Heart left ventricle (tissue), 16 donors: Measurements from ENCODE around the gene ARPP21. TPM values are rescaled to one million over a fixed set of nuclear protein-coding genes. Genes with fewer than 3 reads are reported as not detected.

Experiments
- ATAC-seq, 4 donors: fragments of 200-7000 bp; cut with Tn5 transposase; one replicate each; pipeline ENCODE4 v1.9.1; 2020 to 2022; ENCODE audit warnings: moderate library complexity in 4 of 4, mild to moderate bottlenecking in 3 of 4, moderate number of reproducible peaks in 1 of 4
- DNase-seq, 5 donors: peaks; one replicate each; pipeline ENCODE4 v3.0.0-alpha.2; 2020
- H3K27ac ChIP-seq, 12 donors: fragments of 200-600 bp; sonication (generic) in 4 of 12; one replicate each; pipeline versions ENCODE4 v1.5.0 to v1.8.0; 2016 to 2022; ENCODE audit warnings: mild to moderate bottlenecking in 2 of 12
- H3K27me3 ChIP-seq, 9 donors: fragments of 200-600 bp; sonication (generic) in 2 of 9; one replicate each; pipeline versions ENCODE4 v1.5.1 to v1.8.0; 2016 to 2022; ENCODE audit warnings: mild to moderate bottlenecking in 3 of 9
- H3K36me3 ChIP-seq, 9 donors: fragments of 200-600 bp; sonication (generic) in 2 of 9; one replicate each; pipeline versions ENCODE4 v1.5.0 to v1.8.0; 2018 to 2022; ENCODE audit warnings: mild to moderate bottlenecking in 2 of 9
- H3K4me1 ChIP-seq, 12 donors: fragments of 200-600 bp; sonication (generic) in 4 of 12; one replicate each; pipeline versions ENCODE4 v1.5.0 to v1.8.0; 2016 to 2022; ENCODE audit warnings: mild to moderate bottlenecking in 3 of 12
- H3K4me3 ChIP-seq, 12 donors: fragments of 200-600 bp; sonication (generic) in 4 of 12; one replicate each; pipeline versions ENCODE4 v1.5.0 to v1.8.0; 2017 to 2022; ENCODE audit warnings: mild to moderate bottlenecking in 9 of 12, moderate library complexity in 4 of 12
- H3K9me3 ChIP-seq, 12 donors: fragments of 200-600 bp; sonication (generic) in 4 of 12; one replicate each; pipeline versions ENCODE4 v1.5.0 to v1.8.0; 2016 to 2022; ENCODE audit warnings: mild to moderate bottlenecking in 1 of 12
- POLR2A ChIP-seq, 2 donors: fragments of 450-650 bp; IDR thresholded peaks; one replicate each; pipeline ENCODE4 v1.6.1; 2017; ENCODE audit warnings: antibody characterized with exemption in 2 of 2, mild to moderate bottlenecking in 2 of 2, moderate library complexity in 2 of 2
- WGBS, 4 donors: extraction: QIAGEN DNeasy Blood & Tissue Kit in 2 of 4; methylation state at CpG; one replicate each; pipeline versions ENCODE4 v1.1.5 to v1.1.7; 2013 to 2018; 5-methylcytosine and 5-hydroxymethylcytosine counted together
- intact Hi-C, 10 donors: fragments of 100-400 bp; cut with DNase I; formaldehyde crosslinking; loops; one replicate each; pipeline versions ENCODE4 v1.11.1 to v1.14.2; 2022
- polyA plus RNA-seq, 2 donors: library from polyadenylated mRNA; stranded (reverse); fragments of 200-250 nt; gene quantifications; one replicate each; pipeline ENCODE4 v1.2.3, GENCODE V29; 2013
- total RNA-seq, 9 donors: library from RNA; depleted of rRNA in 2 of 9; stranded (reverse); fragments of >200 nt in 2 of 9; fragmentation: NEBNext Ultra II Directional in 3 of 9; extraction: Animal tissue kit (Norgen Biotek cat#: 25700) in 3 of 9; gene quantifications; one replicate each; pipeline versions ENCODE4 v1.1.0 to v1.2.4, GENCODE V29; 2016 to 2023
- TF ChIP-seq, protein P1 (sequence below), 12 donors: fragments of 200-600 bp; sonication (generic) in 4 of 12; IDR thresholded peaks; one replicate each; pipeline versions ENCODE4 v1.5.0 to v1.8.0; 2018 to 2022; ENCODE audit warnings: antibody characterized with exemption in 12 of 12, mild to moderate bottlenecking in 5 of 12
- donor health status: ischemic (EF 13 %, LVEDD 7.1; RV severe dilation, severe dysfunction).
- donor health status: healthy with polysubstance abuse.
- donor health status: DM: no; HTN: yes; CAD: no.
- donor health status: DM: no; HTN: no; CAD: no.
- donor health status: ischemic (EF 25% LVEDD 6.9; RV normal size, moderate dysfunction).
- donor health status: ischemic (EF 25% LVEDD 5.7; RV mildly dilated, moderate dysfunction).
- donor health status: healthy.
- donor health status: DM: yes; HTN: yes; CAD: no.
- donor health status: ischemic (EF 35%, LVEDD 5.7; RV mildly dilated, moderate dysfunction).
- donor health status: nonischemic (EF 11% LVEDD 7.7; RV severe dilation, severe dysfunction).
- donor health status: DM: yes; HTN: yes; CAD: no.
- donor health status: PGD.
- donor health status: ischemic (EF 29% LVEDD 5.4; RV normal size, mild dysfunction).
- donor health status: nonischemic (EF 23%, LVEDD 6.1; RV moderate dilation, normal function).

Gene ARPP21
- total and polyA plus RNA-seq, 11 donors, result 0.01 to 0.98 TPM; not detected in 9

DNA sequence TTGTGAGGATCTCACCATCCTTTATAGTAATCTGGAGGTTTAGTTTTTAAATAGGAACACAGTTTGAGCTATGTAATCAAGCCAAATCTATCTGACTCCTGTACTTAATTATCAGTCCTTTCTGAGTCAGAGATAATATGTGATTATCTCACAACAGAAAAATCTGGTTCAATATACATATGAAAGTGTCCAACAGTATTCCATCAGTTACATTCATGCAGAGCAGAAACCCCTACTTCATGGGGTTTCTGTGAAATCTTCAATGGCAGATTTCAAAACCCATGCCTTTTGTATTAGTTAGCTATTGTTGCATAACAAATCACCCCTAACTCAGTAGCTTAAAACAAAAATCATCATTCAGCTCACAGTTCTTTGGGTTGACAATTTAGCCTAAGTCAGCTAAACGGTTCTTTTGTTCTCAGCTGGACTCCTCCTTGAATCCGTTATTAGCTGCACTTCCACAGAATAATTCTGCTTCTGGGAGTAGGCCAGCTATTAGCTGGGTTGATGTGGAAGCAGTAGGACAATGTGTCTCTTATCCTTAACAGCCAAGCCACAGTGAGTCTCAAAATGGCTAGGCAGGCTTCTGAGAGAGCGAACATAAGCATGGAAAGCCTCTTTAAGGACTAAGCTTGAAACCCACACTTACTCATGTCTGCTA lies 42.9 kb upstream of the ARPP21 start:
- WGBS, 4 donors, result 55 to 84% (median 64%) methylated on average over 3 of the region's 3 CpGs
- Histone ChIP-seq H3K4me3 (no peak overlapping the region), H3K4me1 (no peaks in the 10 kb centered on the region), H3K9me3 (no peaks in the 10 kb centered on the region), H3K36me3 (no peaks in the 10 kb centered on the region), H3K27ac (no peak overlapping the region), H3K27me3 (no peaks in the 10 kb centered on the region)
- DNase-seq (no peak), ATAC-seq (no peak)
- TF ChIP-seq POLR2A (IDR thresholded peaks at IDR 0.05), result no peak
- TF ChIP-seq, protein P1, sequence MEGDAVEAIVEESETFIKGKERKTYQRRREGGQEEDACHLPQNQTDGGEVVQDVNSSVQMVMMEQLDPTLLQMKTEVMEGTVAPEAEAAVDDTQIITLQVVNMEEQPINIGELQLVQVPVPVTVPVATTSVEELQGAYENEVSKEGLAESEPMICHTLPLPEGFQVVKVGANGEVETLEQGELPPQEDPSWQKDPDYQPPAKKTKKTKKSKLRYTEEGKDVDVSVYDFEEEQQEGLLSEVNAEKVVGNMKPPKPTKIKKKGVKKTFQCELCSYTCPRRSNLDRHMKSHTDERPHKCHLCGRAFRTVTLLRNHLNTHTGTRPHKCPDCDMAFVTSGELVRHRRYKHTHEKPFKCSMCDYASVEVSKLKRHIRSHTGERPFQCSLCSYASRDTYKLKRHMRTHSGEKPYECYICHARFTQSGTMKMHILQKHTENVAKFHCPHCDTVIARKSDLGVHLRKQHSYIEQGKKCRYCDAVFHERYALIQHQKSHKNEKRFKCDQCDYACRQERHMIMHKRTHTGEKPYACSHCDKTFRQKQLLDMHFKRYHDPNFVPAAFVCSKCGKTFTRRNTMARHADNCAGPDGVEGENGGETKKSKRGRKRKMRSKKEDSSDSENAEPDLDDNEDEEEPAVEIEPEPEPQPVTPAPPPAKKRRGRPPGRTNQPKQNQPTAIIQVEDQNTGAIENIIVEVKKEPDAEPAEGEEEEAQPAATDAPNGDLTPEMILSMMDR (IDR thresholded peaks at IDR 0.05), result no peak
- intact Hi-C loops, result no loop called here

DNA sequence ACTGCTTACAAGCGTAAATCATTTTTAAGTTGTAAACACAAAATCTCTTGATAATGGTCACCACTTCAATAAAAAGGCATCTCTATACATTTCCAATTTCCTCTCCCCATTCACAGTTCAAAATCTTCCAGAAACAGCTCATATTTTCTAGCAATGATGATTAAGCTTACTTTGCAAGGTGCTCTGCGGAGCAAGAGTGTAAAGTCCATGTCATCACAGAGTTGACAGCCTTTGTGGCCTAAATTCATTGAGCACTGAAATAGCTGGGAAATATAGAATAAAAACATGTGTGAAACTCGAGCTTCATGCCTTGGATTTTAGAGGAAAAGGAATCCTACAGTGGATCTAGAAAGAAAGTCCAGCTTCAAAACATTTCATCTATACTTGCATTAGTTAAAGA lies 41.8 kb upstream of the ARPP21 start:
- DNase-seq, result no peak
- H3K4me1 ChIP-seq, result no peaks in the 10 kb centered on the region
- H3K27ac ChIP-seq, result no peak overlapping the region
- no peak overlapping the region for H3K4me3 ChIP-seq
- no peaks in the 10 kb centered on the region for H3K27me3 ChIP-seq
- intact Hi-C loops, result no loop called here
- no peaks in the 10 kb centered on the region for H3K36me3 ChIP-seq
- WGBS, 4 donors, result 81 to 86% (median 83%) methylated on average over 3 of the region's 3 CpGs
- TF ChIP-seq POLR2A (IDR thresholded peaks at IDR 0.05), result no peak
- TF ChIP-seq, protein P1 (IDR thresholded peaks at IDR 0.05), result no peak
- no peak for ATAC-seq
- H3K9me3 ChIP-seq, result no peaks in the 10 kb centered on the region

DNA sequence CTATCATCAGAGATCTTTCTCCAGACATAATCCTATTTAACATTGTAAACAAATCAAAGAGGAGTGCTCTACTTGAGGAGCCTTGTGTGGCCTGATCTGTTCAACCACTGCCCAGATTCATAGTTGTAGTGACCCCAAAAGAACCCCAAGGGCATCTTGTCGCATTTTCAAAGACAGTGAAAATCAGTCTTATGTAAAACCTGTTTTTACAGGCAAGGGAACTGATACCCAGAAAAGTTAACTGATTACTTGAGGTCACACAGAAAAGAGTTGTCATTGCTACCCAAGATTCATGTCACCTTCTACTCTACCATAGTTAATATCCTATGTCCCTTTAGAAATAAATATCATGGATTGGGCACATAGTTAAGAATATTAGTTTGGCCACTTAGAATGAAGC lies 40.5 kb upstream of the ARPP21 start:
- DNase-seq (no peak), ATAC-seq (no peak)
- Histone ChIP-seq H3K9me3 (no peaks in the 10 kb centered on the region), H3K27ac (no peak overlapping the region), H3K27me3 (no peaks in the 10 kb centered on the region), H3K4me1 (no peaks in the 10 kb centered on the region), H3K4me3 (no peak overlapping the region), H3K36me3 (no peaks in the 10 kb centered on the region)
- intact Hi-C loops, result no loop called here
- TF ChIP-seq POLR2A (IDR thresholded peaks at IDR 0.05), result no peak
- TF ChIP-seq, protein P1 (IDR thresholded peaks at IDR 0.05), result no peak
- WGBS, 4 donors, result 79 to 100% (median 95%) methylated on average over 1 of the region's 1 CpG

DNA sequence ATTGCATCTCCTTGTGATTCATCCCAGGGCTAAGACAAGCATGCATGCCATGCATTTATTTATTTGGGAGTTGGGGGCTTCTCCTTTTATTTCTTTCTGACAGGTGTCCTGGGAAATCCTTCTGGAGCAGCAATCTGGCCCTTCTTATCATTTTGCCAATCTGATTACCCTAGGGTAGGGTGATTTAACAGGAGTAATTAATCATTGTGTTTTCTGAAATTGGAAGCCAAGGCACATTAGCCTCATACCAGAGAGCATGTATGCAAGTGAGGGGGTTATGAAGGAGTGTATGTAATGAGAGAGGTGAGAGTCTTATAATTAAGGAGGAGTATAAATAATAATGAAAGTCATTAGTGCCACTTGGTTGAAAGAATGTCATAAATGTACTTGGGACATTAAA lies 37.4 kb upstream of the ARPP21 start:
- peaks cover 0 to 6% (median 0%) of the 10 kb centered on the region in 12 donors for H3K9me3 ChIP-seq
- H3K4me1 ChIP-seq, result no peaks in the 10 kb centered on the region
- H3K36me3 ChIP-seq, result no peaks in the 10 kb centered on the region
- no peak overlapping the region for H3K27ac ChIP-seq
- no peak for DNase-seq
- TF ChIP-seq POLR2A (IDR thresholded peaks at IDR 0.05), result no peak
- TF ChIP-seq, protein P1 (IDR thresholded peaks at IDR 0.05), result no peak
- H3K4me3 ChIP-seq, result no peak overlapping the region
- no peak for ATAC-seq
- H3K27me3 ChIP-seq, result no peaks in the 10 kb centered on the region
- intact Hi-C loops, result no loop called here
